Measurements from ENCODE around the gene C3orf49. TPM values are rescaled to one million over a fixed set of nuclear protein-coding genes. Genes with fewer than 3 reads are reported as not detected.

The C3orf49 gene
- total and polyA plus RNA-seq, 2 donors from 2014 or later, result not detected

DNA sequence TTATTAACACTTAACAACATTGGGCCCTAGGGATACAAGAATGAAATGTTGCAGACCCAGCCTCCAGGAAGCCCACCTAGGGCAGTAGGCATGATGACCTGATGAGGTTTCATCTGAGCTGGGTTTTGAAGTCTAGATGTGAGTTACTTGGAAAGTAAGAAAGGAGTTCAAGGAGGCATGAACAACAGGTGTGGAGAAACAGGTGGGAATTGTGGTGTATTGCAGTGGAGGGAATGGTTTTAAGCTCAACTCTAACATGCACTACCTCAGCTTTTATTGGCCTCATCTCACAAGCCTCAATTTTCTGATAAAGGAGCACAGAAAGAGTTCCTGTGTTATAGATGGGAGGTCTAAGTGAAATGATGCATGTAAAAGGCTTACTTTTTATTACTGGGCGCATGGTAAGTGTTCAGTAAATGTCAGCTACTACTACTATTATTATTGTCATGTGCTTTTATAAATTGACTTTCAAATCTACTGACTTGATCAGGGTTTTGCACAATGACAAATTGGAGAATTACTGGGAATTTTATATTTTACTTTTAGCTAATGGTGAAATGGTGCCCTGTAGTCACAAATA is 73.8 kb downstream of the C3orf49 start:
- FAIRE-seq (no peak), DNase-seq (no peak)
- Histone ChIP-seq H3K4me3 (ENCODE audit: low read length in 3 of 3) (no peak overlapping the region), H3K9me3 (ENCODE audit: control insufficient read depth in 2 of 3, insufficient read depth in 1 of 3, low read length in 3 of 3) (no peaks in the 10 kb centered on the region), H3K27me3 (ENCODE audit: control insufficient read depth, insufficient read depth, low read length) (no peaks in the 10 kb centered on the region), H3K9ac (ENCODE audit: low read length in 3 of 3) (no peak overlapping the region), H3K36me3 (ENCODE audit: control insufficient read depth in 2 of 3, insufficient read depth in 3 of 3, low read length in 3 of 3) (no peaks in the 10 kb centered on the region), H3K27ac (ENCODE audit: low read depth in 2 of 2, low read length in 2 of 2) (no peak overlapping the region), H3K4me1 (ENCODE audit: control insufficient read depth in 2 of 3, insufficient read depth in 2 of 3, low read depth in 1 of 3, low read length in 3 of 3) (peaks cover 0 to 10% (median 5%) of the 10 kb centered on the region in 3 donors)
- TF ChIP-seq, protein P1, sequence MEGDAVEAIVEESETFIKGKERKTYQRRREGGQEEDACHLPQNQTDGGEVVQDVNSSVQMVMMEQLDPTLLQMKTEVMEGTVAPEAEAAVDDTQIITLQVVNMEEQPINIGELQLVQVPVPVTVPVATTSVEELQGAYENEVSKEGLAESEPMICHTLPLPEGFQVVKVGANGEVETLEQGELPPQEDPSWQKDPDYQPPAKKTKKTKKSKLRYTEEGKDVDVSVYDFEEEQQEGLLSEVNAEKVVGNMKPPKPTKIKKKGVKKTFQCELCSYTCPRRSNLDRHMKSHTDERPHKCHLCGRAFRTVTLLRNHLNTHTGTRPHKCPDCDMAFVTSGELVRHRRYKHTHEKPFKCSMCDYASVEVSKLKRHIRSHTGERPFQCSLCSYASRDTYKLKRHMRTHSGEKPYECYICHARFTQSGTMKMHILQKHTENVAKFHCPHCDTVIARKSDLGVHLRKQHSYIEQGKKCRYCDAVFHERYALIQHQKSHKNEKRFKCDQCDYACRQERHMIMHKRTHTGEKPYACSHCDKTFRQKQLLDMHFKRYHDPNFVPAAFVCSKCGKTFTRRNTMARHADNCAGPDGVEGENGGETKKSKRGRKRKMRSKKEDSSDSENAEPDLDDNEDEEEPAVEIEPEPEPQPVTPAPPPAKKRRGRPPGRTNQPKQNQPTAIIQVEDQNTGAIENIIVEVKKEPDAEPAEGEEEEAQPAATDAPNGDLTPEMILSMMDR (IDR thresholded peaks at IDR 0.05; ENCODE audit: borderline replicate concordance, extremely low read depth, insufficient read depth), result no peak
- intact Hi-C loops (cut with DNase I), result no loop called here

DNA sequence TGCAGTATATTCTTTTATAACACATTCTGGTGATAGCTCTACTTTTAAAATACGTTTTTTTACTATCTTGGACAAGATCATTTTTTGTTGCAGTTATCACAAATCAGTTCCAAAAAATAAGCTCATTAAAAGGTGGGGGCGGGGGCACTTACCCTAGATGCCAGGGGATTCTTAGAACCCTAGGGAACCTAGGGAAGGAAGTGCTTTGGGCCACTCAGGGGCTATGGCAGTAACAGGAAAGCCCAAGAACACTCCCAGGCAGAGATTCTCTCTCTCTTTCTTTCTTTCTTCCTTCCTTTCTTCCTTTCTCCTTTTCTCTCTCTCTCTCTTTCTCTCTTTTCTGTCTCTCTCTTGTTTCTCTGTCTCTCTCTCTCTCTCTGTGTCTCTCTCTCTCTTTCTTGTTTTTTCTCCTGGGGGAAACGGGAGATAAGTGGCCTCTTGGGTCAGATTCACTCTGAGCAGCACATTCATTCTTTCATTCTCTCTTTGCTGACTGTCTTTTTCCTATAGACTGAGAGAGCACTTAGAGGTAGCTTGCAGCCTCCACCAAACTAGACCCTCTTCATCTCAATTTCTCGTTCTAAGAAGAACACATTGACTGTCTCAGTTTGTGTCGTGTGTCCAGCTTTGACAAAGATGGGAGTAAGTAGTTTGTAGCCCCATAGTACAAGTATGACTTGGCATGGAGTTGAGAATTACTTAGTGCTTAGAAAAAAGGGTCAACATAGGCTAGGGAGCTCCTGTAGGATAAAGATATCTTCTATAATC is 76.5 kb downstream of the C3orf49 start:
- no peaks in the 10 kb centered on the region for H3K9me3 ChIP-seq (ENCODE audit: control insufficient read depth in 2 of 3, insufficient read depth in 1 of 3, low read length in 3 of 3)
- peaks cover 0 to 1% (median 0%) of the 10 kb centered on the region in 3 donors for H3K36me3 ChIP-seq (ENCODE audit: control insufficient read depth in 2 of 3, insufficient read depth in 3 of 3, low read length in 3 of 3)
- intact Hi-C loops (cut with DNase I), result no loop called here
- no peak for DNase-seq
- no peak for FAIRE-seq
- peaks cover 0 to 11% (median 2%) of the 10 kb centered on the region in 3 donors for H3K4me1 ChIP-seq (ENCODE audit: control insufficient read depth in 2 of 3, insufficient read depth in 2 of 3, low read depth in 1 of 3, low read length in 3 of 3)
- H3K4me3 ChIP-seq (ENCODE audit: low read length in 3 of 3), result no peak overlapping the region
- TF ChIP-seq, protein P1 (IDR thresholded peaks at IDR 0.05; ENCODE audit: borderline replicate concordance, extremely low read depth, insufficient read depth), result no peak
- H3K27ac ChIP-seq (ENCODE audit: low read depth in 2 of 2, low read length in 2 of 2), result no peak overlapping the region
- no peaks in the 10 kb centered on the region for H3K27me3 ChIP-seq (ENCODE audit: control insufficient read depth, insufficient read depth, low read length)
- H3K9ac ChIP-seq (ENCODE audit: low read length in 3 of 3), result no peak overlapping the region

DNA sequence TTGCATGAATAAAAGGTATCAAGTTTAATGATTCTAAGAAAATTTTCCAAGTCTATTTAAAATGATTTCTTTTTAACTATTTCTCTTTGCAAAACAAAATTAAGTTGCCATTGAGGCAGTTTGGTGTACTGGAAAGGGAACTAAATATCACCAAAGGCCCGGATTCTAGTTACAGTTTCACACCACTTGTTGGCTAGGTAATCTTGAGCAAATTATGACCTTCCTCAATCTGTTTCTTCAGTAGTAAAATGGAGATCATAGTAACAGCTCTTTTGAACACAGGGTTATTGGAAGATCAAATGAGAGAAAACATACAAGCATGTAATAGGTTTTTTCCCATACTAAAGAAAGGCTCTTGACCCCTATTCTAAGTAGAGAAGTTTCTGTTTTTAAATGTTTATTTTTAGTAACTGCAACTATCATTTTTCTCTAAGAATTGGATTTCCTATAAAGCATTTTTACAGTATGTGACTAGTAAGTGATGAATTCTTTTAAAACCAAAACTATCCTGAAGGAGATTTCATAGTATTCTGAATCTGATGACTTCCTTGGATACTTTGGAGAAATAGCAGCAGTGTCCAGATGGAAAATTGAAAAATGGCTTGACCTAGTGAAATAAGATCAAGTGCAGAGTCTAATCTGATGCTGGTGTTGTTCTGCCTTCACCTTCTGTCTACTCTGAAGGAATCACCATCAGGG is 77.4 kb downstream of the C3orf49 start:
- Histone ChIP-seq H3K9me3 (ENCODE audit: control insufficient read depth in 2 of 3, insufficient read depth in 1 of 3, low read length in 3 of 3) (no peaks in the 10 kb centered on the region), H3K4me1 (ENCODE audit: control insufficient read depth in 2 of 3, insufficient read depth in 2 of 3, low read depth in 1 of 3, low read length in 3 of 3) (peaks cover 0 to 11% (median 2%) of the 10 kb centered on the region in 3 donors), H3K27ac (ENCODE audit: low read depth in 2 of 2, low read length in 2 of 2) (no peak overlapping the region), H3K4me3 (ENCODE audit: low read length in 3 of 3) (no peak overlapping the region), H3K36me3 (ENCODE audit: control insufficient read depth in 2 of 3, insufficient read depth in 3 of 3, low read length in 3 of 3) (peaks cover 0 to 2% (median 0%) of the 10 kb centered on the region in 3 donors), H3K9ac (ENCODE audit: low read length in 3 of 3) (no peak overlapping the region), H3K27me3 (ENCODE audit: control insufficient read depth, insufficient read depth, low read length) (no peaks in the 10 kb centered on the region)
- intact Hi-C loops (cut with DNase I), result no loop called here
- no peak for DNase-seq
- FAIRE-seq, result no peak
- TF ChIP-seq, protein P1 (IDR thresholded peaks at IDR 0.05; ENCODE audit: borderline replicate concordance, extremely low read depth, insufficient read depth), result no peak

Other genes with a start within 250 kb of the C3orf49 start
- gene SNTN, start 166.6 kb upstream of the C3orf49 start, total RNA-seq, result not detected
- gene SNTN, start 166.6 kb upstream of the C3orf49 start, polyA plus RNA-seq (ENCODE audit: insufficient read depth, low read depth, low replicate concordance), result not detected
- 55.2 TPM for gene THOC7, start 44.5 kb downstream of the C3orf49 start, total RNA-seq
- 99.5 TPM for gene THOC7, start 44.5 kb downstream of the C3orf49 start, polyA plus RNA-seq (ENCODE audit: insufficient read depth, low read depth, low replicate concordance)
- 36.4 TPM for gene ATXN7, start 44.6 kb downstream of the C3orf49 start, total RNA-seq
- 1.4 TPM for gene ATXN7, start 44.6 kb downstream of the C3orf49 start, polyA plus RNA-seq (ENCODE audit: insufficient read depth, low read depth, low replicate concordance)
- gene SCAANT1, start 93.1 kb downstream of the C3orf49 start, total RNA-seq, result not detected
- not detected for gene SCAANT1, start 93.1 kb downstream of the C3orf49 start, polyA plus RNA-seq (ENCODE audit: insufficient read depth, low read depth, low replicate concordance)
- 62.7 TPM for gene PSMD6, start 204.2 kb downstream of the C3orf49 start, total RNA-seq
- gene PSMD6, start 204.2 kb downstream of the C3orf49 start, polyA plus RNA-seq (ENCODE audit: insufficient read depth, low read depth, low replicate concordance), result 78.0 TPM

Data from kidney (tissue), 14 donors.